ENCODE measurements around the gene EAPP. TPM values are rescaled to one million over a fixed set of nuclear protein-coding genes. Genes with fewer than 3 reads are reported as not detected.
"Not testable (repeated sequence)": the region's sequence is repeated elsewhere in the genome, so short reads cannot be mapped to it uniquely, and the experiment has no call there.

The EAPP gene
- total RNA-seq, 1 experiment from 2014 or later: 35.0 TPM

DNA sequence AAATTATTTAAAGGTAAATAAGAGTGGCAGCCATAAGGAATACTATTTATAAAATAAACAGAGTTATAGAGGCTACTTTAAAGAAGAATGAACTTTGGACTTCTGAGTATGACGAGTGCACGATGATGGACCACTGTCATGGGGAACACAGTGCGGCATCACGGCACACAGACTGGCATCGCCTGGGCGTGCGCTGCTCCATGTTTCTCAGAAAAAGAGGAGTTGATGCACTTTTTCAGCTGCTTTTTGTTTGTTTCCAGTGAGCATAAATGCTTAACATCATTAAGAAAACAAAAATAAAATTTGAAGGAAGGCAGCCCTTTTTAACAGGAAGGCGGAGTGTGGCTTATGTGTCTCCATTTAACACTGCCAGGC is 23.3 kb upstream of the EAPP start:
- Histone ChIP-seq H3K4me1 (ENCODE audit: insufficient read depth, low read length) (no peaks in the 10 kb centered on the region), H4K91ac (ENCODE audit: insufficient read length, low read depth, low read length) (no peak overlapping the region), H3K56ac (ENCODE audit: insufficient read length, low read depth, low read length) (no peak overlapping the region), H3K9me3 (ENCODE audit: control insufficient read depth, low read depth, low read length) (no peaks in the 10 kb centered on the region), H3K23me2 (ENCODE audit: insufficient read length, low read depth, low read length, poor library complexity, severe bottlenecking) (no peaks in the 10 kb centered on the region), H3K79me2 (ENCODE audit: insufficient read depth, low read length) (no peaks in the 10 kb centered on the region), H3K4me2 (ENCODE audit: insufficient read depth, insufficient read length, low read length) (no peak overlapping the region), H4K8ac (replicated peaks; ENCODE audit: insufficient read length, low read depth, low read length) (no peak overlapping the region), H3K14ac (ENCODE audit: insufficient read depth, low read length) (no peak overlapping the region), H4K5ac (ENCODE audit: insufficient read length, low read depth, low read length) (no peak overlapping the region), H3K4ac (ENCODE audit: low read depth, low read length) (no peak overlapping the region), H2BK15ac (ENCODE audit: low read depth, low read length) (no peak overlapping the region), H3T11ph (ENCODE audit: low read length) (no peak overlapping the region), H3K23ac (ENCODE audit: insufficient read length, low read depth, low read length) (no peak overlapping the region), H3K79me1 (ENCODE audit: insufficient read depth, low read depth, low read length, poor library complexity, severe bottlenecking) (no peaks in the 10 kb centered on the region), H3K27me3 (ENCODE audit: insufficient read depth, low read length) (no peaks in the 10 kb centered on the region), H4K20me1 (ENCODE audit: control insufficient read depth, insufficient read depth, insufficient read length) (no peaks in the 10 kb centered on the region), H2BK12ac (ENCODE audit: insufficient read length, low read depth, low read length) (no peak overlapping the region), H3K27ac (ENCODE audit: insufficient read length, low read depth, low read length) (no peak overlapping the region), H2BK5ac (ENCODE audit: insufficient read length, low read length) (no peak overlapping the region), H2BK20ac (ENCODE audit: low read depth, low read length, poor library complexity, severe bottlenecking) (no peak overlapping the region), H2AK5ac (ENCODE audit: insufficient read length, low read length) (no peak overlapping the region), H2BK120ac (ENCODE audit: low read depth, low read length, poor library complexity, severe bottlenecking) (no peak overlapping the region), H3K9ac (ENCODE audit: extremely low read depth, insufficient read length, low read length) (no peak overlapping the region), H2AFZ (ENCODE audit: low read length) (no peak overlapping the region), H3K18ac (ENCODE audit: insufficient read length, low read depth, low read length) (no peak overlapping the region)
- DNase-seq: no peak
- no peak overlapping the region for H3K4me3 Mint-ChIP-seq
- H3K4me1 Mint-ChIP-seq: no peaks in the 10 kb centered on the region
- H3K27ac Mint-ChIP-seq: no peak overlapping the region
- TF ChIP-seq, protein P1, sequence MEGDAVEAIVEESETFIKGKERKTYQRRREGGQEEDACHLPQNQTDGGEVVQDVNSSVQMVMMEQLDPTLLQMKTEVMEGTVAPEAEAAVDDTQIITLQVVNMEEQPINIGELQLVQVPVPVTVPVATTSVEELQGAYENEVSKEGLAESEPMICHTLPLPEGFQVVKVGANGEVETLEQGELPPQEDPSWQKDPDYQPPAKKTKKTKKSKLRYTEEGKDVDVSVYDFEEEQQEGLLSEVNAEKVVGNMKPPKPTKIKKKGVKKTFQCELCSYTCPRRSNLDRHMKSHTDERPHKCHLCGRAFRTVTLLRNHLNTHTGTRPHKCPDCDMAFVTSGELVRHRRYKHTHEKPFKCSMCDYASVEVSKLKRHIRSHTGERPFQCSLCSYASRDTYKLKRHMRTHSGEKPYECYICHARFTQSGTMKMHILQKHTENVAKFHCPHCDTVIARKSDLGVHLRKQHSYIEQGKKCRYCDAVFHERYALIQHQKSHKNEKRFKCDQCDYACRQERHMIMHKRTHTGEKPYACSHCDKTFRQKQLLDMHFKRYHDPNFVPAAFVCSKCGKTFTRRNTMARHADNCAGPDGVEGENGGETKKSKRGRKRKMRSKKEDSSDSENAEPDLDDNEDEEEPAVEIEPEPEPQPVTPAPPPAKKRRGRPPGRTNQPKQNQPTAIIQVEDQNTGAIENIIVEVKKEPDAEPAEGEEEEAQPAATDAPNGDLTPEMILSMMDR (conservative IDR thresholded peaks at IDR 0.05): no peak
- no peaks in the 10 kb centered on the region for H3K9me3 Mint-ChIP-seq
- no CpG with 5 or more reads among the region's 8 CpGs for WGBS (ENCODE audit: extremely low coverage, insufficient read length, low lambda C conversion rate)
- H3K27me3 Mint-ChIP-seq (ENCODE audit: low read depth): no peaks in the 10 kb centered on the region
- H3K36me3 Mint-ChIP-seq (ENCODE audit: insufficient read depth in 1 of 3, low read depth in 3 of 3): peaks cover 10 to 27% (median 22%) of the 10 kb centered on the region in 3 experiments

DNA sequence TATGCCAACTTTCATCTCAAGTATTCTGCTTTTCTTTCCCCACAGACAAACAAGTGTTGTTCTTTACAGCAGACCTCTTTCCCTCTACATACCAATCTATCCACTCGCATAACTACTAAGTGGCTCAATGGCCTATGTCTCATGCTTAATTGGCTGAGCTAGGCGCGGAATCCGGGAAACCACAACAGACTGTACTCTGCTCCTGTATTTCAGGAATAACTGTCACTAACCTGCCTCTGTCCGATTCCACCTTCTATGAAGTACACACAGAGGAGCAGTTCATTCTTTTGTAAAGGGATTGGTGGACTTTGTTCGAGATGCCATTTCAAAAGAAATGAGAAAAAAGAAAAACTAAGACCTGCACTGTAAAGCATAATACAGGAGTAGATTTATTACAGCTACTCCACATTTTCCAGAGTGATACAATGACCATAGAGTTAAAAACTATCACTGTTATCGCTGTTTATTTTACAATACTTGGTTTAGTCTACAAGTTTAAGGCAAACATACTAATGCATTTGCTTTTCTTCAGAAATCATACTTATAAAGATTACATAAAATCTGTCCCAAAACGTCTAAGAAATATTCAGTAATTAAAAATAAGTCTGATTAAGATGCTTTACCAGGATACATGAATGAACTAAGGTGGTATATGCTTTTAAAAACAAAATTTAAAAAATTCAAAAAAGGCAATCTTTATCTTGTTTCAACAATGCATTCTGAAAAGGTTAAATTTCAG is 22.7 kb upstream of the EAPP start:
- H2BK12ac ChIP-seq (ENCODE audit: insufficient read length, low read depth, low read length); H3K9me3 ChIP-seq (ENCODE audit: control insufficient read depth, low read depth, low read length); H3K27me3 ChIP-seq (ENCODE audit: insufficient read depth, low read length); H4K8ac ChIP-seq (replicated peaks; ENCODE audit: insufficient read length, low read depth, low read length); H2AFZ ChIP-seq (ENCODE audit: low read length); H2BK5ac ChIP-seq (ENCODE audit: insufficient read length, low read length); H3K4ac ChIP-seq (ENCODE audit: low read depth, low read length); H4K20me1 ChIP-seq (ENCODE audit: control insufficient read depth, insufficient read depth, insufficient read length); H3K18ac ChIP-seq (ENCODE audit: insufficient read length, low read depth, low read length); DNase-seq; H3K79me2 ChIP-seq (ENCODE audit: insufficient read depth, low read length); H3K23ac ChIP-seq (ENCODE audit: insufficient read length, low read depth, low read length); H3K23me2 ChIP-seq (ENCODE audit: insufficient read length, low read depth, low read length, poor library complexity, severe bottlenecking); H2AK5ac ChIP-seq (ENCODE audit: insufficient read length, low read length); H2BK20ac ChIP-seq (ENCODE audit: low read depth, low read length, poor library complexity, severe bottlenecking); H3K79me1 ChIP-seq (ENCODE audit: insufficient read depth, low read depth, low read length, poor library complexity, severe bottlenecking); H3K56ac ChIP-seq (ENCODE audit: insufficient read length, low read depth, low read length); H4K91ac ChIP-seq (ENCODE audit: insufficient read length, low read depth, low read length); H3K27ac Mint-ChIP-seq; H2BK15ac ChIP-seq (ENCODE audit: low read depth, low read length); H3K4me2 ChIP-seq (ENCODE audit: insufficient read depth, insufficient read length, low read length); H3K4me1 ChIP-seq (ENCODE audit: insufficient read depth, low read length); H4K5ac ChIP-seq (ENCODE audit: insufficient read length, low read depth, low read length); H3K9me3 Mint-ChIP-seq; H3K4me1 Mint-ChIP-seq; H3K14ac ChIP-seq (ENCODE audit: insufficient read depth, low read length); H3K27me3 Mint-ChIP-seq (ENCODE audit: low read depth); H3K9ac ChIP-seq (ENCODE audit: extremely low read depth, insufficient read length, low read length); H3K4me3 Mint-ChIP-seq; H2BK120ac ChIP-seq (ENCODE audit: low read depth, low read length, poor library complexity, severe bottlenecking); H3T11ph ChIP-seq (ENCODE audit: low read length); H3K27ac ChIP-seq (ENCODE audit: insufficient read length, low read depth, low read length): not testable (repeated sequence)
- peaks cover 8 to 21% (median 18%) of the 10 kb centered on the region in 3 experiments for H3K36me3 Mint-ChIP-seq (ENCODE audit: insufficient read depth in 1 of 3, low read depth in 3 of 3)
- no CpG with 5 or more reads among the region's 8 CpGs for WGBS (ENCODE audit: extremely low coverage, insufficient read length, low lambda C conversion rate)

All from H9 (cell line).